HG03108 (cell line): Measurements from ENCODE around the gene IZUMO4.

Experiments
- ATAC-seq: cut with Tn5 transposase; IDR thresholded peaks from one replicate; pipeline ENCODE4 v1.9.1; 2021; ENCODE audit warnings: moderate library complexity; ENCODE audit not compliant: unreplicated experiment

Gene IZUMO4

DNA sequence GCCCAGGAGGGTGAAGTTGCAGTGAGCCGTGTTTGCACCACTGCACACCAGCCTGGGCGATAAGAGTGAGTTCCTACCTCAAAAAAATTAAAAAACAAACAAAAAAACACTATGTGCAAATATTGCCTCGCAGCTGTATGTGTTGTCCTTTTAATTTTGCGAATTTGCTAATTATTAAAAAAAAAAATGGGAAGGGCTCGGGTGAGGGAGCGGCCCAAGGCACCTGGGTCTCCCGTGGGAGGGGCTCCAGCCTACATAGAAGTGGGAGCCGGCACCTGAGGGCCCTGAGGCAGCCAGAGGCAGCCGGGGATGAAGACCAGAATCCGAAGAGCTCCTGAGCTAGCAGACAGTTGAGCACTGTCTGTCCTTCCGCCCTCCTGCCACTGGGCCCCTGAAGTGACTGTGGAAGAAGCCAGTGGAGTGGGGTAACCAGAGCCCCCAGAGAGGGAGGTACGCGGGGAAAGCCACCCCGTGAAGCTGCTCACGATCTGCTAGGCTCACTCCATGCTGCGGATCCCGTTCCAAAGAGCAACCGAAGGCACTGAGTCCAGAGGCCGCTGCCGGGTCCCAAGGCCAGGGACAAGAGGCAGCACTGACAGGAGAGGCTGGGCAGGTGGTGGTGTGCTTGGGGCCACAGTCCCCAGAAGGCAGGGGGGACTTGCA is 6.5 kb downstream of the IZUMO4 start:
- no peak for ATAC-seq

DNA sequence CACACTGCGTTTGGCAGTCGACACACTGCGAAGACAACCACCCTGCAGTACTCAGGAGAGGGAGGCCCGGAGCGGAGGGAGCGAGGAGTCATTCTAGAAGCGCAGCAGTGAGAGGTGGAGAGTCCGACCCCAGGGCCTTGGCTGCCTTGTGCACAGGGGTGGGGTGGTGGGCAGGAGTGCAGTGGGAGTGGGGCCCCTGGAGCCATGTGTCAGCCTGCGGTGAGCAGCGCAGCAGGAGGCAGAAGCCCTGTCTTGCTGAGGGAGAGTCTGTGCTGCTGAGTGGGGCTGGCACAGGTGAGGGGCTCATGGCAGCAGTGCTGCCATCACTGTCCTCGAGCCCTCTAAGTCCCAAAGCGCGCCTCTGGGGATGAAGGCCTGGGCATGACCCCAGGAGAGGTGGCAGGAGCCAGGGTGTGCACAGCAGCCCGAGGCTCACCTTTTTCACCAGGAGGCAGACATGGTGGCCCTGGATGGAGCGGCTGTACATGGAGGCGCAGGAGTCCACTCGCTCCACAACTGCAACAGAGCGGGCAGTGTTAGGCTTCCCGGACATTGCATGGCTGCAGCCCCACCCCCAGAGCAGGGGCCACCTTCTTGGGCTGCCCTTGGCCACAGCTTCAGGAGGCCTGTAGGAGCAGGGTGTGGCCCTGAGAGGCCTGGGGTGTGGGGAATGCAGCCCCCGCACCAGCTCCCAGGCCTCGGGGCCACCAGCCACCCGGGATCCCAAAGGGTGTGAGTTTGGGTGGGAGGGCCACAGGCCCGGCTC is 11.7 kb downstream of the IZUMO4 start:
- no peak for ATAC-seq

DNA sequence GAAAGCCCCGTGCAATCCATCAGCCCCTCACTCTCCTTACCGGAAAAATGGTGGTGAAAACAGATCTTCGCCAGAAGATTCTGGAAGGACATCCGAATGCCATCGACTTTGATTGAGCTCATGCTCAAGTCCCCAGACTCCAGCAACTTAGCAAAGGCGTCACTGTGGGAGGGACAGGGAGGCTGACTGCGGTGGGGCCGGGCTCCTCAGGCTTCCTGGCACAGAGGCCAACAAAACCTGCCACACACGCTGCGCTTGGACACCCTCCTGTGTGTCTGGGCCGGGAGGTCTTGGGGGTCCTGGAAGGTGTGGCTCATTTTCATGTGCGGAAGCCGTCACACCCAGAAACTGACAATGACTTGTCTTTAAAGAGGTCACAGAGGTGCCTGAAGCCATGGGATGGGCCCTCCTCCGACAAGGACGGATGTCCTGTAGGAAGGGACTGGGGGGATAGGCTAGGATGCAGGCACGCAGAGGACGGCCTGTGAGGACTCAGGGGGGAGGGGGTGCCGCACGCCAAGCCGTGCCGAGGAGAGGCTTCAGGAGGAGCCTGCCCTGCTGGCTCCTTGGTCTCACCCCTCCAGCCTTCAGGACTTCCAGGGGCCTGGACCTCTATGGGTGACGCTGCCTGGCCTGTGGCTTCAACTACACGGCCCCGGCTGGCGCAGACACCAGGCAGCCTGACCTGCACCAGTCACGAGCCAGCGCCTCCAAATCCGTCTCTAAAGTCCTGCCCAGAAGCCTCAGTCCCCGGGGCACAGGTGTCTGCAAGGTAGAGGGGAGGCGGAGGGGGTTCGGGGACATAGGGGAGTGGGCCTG is 12.5 kb downstream of the IZUMO4 start:
- ATAC-seq: no peak

DNA sequence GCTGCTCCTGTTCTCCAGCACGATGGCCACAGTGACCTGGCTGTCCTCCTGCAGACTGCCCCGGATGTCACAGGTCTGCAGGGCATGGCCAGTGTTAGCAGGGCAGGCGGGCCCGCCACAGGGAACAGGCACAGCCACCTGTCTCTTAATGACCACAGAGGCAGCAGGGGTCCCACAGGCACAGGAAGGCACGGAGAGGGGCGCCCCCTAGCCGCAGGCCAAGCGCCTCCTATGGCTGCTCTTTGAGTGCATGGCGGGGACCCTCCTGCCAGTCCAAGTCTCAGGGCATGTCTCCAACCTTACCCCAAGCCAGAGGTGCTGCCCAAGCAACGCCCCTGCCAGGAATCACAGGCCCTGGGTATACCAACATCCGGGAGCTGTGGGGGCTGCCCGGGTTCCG is 14.1 kb downstream of the IZUMO4 start:
- no peak for ATAC-seq

DNA sequence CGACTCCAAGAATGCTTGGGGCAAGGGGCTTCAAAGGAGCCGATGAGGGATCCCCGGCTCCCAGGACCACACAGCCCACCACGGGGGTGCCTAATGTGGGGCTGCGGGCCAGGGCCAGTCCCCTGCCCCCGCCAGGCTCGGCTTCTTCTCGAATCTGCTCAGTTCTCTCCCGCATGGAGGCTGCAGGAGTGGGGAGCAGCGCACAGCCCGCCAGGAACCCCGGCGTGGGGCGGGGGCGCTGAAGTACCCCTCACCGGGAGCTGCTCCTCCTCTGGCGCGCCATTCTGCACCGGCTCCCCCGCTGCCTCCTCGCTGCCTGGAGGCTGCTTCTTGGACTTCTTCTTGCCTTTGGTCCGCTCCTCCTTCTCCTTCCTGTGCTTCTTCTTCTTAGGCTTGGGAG is 14.7 kb downstream of the IZUMO4 start:
- ATAC-seq: no peak

DNA sequence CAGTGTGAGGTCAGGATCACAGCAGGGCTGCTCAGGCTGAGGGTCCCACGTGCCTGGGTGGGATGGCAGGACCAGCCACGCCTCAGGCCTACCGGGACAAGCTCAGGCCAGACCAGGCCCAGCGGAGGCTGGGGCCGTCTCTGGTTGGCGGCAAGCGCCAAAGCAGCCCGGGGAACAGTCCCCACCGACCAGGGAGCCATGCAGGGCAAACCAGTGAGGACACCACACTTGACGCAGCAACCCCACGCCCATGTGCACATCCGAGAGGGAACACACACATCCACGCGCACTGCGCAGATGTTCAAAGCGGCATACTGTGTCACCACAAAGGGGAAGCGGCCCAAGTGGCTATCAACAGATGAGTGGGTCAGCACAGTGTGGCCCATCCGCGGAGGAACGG is 15.2 kb downstream of the IZUMO4 start:
- ATAC-seq: no peak

DNA sequence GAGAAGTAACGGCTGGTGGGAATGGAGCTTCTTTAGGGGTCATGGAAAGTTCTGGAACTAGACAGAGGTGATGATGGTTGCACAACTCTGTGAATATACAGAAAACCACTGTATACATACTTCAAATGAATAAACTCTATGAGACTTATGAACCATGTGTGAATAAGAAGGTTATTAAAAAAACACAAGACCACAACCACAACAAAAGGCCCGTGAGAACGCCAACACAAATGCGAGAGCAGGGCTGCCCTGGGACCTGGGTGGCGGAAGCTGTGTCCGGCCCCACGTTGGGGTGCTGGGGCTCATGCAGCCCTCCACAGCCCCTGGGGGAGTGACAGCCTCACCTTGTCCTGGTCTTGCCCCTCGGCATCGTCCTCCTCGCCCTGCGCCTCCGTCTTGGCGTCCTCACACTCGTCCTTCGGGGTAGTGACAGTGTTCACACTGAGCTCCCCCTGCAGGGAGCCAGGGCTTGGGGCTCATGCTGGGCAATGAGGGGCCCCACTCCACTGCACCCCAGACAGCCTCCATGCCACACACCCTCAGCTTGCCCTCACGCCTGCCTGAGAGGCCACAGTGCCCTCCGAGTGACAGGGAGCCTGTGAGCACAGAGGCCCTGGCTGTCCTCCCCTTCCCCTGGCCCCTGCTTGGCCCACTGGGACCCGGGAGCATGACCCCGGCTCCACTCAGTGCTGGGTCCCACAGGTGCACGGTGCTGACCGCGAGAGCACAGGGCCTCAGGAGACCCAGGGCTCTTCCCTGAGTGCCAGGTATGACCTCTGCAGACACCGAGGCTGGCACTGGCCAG is 16.0 kb downstream of the IZUMO4 start:
- no peak for ATAC-seq

DNA sequence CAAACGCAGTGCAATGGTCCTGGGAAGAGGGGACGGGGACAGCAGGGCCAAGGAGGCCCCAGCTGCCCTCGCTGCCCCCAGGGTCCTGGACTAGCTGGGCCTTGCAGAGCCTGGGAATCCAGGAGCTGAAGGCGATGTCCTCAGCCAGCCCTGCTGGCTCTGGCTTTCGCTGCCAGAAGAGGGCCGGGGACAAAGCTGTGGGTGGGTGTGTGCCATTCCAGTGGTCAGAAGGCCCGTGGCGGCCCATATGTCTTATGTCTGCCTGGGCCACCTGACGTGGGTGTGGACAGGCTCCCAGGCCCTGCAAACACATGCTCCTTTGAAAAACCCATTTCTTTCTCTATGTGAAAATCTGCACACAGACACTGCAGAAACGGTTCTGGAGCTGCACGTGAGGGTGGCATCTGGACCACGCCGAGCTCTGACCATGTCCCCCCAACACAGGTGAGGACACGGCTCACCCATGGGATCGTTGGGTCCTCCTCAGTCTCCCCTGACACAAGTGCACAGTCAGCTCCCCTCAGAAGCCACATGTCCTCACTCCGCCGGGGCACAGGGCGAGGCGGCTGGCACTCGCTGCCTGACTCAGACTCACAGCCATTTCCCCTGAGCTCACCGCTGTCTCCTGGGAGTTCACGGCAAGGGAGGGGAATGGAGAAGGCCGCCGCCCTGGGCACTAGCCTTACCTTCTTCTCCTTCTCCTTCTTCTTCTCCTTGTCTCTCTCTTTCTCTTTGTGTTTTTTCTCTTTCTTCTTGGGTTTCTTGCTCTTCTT is 16.9 kb downstream of the IZUMO4 start:
- no peak for ATAC-seq

DNA sequence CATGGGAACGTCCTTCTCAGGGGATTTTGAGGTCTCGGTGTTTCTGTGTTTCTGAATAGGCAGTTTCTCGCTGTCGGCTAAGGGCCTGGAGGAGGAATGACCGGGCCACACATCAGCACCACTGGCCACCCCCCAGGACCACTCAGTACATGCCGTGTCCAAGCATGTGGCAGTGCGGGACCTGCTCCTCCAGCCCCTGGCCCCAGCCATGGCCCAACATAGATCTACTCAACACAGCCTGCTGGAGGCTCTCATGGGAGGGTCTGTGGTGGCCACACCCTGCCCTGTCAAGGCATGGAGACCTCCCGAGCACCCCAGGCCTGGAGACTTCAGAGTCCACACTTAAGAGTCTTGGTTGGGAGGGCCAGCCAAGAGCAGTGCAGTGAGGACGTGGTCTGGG is 17.5 kb downstream of the IZUMO4 start:
- ATAC-seq: no peak

DNA sequence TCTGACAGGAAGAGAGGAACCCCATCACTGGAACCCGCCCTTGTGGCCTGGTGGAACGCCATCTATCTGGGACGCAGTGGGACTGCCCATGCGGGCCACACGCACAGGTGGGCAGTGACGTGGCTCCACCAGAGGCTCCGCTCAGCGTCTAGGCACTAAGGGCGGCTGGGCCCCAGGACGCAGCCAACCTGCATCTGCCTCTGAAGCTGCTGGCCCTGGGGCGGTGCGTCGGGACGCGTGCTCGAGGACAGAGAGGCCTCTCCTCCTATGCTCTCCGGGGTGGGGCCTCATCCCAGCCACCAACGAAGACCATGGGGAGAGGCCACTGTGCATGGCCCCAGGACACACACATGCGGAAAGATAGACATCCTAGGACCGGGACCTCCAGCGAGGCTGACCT is 18.1 kb downstream of the IZUMO4 start:
- no peak for ATAC-seq

DNA sequence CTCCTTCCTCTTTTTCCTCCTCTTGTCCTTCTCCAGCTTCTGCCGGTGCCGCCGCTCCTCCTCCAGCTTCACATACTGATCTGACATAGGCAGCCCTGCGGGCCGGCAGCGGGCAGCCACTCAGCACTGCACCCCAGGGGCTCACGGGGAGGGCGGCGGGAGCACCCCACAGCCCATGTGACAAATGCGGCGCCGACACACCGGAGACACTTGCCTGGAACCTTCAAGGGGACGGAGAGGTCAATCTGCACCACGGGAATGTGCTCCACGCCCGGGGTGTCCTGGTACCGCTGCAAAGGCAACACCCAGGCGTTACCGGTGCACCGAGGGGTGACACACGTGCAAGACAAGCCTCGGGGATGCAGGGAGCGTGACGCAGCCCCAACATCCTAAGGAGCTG is 18.6 kb downstream of the IZUMO4 start:
- ATAC-seq: no peak

DNA sequence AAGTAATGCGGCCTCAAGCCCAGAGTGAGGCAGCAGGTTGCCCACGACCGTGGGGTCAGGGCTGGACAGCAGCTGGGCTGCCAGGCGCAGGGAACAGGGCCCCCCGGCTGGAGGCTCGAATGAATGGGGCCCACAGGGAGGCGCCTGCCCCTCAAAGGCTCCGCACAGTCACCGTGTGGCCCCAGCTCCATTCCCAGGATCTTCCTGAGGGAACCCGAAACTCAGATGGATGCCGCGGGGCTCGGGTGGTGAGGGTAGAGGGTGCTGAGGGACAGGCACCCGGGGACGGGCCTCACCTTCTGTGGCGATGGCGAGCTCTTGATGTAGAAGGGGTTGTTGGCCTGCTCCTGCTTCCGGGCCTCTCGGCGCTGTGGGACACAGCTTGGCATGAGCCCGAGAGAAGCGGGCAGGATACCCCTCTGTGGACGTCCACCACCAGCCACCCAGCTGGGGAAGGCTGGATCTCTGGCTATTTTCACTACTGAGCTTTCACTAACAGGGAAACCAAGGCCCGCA is 19.3 kb downstream of the IZUMO4 start:
- ATAC-seq: no peak

DNA sequence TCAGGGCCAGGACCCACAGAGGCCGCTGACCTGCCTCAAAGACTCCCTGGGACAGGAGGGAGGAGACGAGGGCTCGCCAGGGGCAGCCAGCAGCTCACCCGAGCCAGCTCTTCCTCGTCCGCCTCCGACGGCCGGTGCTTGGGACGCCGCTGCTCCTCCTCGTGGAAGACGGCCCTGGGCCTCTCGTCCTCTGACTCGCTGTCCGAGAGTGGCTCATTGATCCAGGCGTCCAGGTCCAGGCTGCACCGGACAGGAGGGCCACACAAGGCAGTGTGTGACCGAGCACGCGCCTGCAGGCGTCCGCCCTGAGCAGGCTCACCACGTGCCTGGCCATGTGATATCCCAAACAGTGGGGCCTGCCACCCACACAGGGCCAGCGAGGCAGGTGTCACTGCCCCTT is 19.8 kb downstream of the IZUMO4 start:
- no peak for ATAC-seq

DNA sequence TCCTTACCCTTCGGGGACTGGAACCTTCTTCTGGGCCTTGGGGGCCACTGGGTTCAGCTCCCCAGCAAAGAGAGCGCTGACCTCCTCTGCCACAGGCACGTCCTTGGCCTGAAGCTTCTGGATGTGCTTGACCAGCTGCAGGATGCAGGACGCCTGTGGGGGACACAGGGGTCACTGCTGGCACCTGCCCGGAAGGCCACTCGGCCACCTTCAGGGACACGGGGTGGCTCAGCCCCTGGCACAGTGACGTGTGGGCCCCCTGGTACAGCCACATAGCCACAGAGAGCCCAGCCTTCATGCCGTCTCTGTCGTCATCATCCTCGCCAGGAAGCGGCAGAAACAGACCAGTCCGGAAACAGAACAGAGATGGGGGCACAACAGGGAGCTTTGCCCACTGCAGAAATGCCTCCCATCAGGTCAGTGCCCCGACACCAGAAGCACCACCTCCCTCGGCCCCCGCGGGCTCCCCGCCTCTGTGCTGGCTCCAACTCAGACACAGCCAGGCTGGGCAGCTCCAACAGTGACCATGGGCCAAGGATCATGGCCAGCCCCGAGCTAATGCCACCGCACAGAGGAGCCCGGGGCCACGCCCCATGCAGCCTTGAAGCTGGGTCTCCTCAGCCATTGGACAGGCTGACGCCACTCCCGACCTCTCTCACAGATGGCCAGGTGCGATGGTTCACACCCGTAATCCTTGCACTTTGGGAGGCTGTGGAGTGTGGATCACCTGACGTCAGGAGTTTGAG is 20.7 kb downstream of the IZUMO4 start:
- ATAC-seq: no peak

DNA sequence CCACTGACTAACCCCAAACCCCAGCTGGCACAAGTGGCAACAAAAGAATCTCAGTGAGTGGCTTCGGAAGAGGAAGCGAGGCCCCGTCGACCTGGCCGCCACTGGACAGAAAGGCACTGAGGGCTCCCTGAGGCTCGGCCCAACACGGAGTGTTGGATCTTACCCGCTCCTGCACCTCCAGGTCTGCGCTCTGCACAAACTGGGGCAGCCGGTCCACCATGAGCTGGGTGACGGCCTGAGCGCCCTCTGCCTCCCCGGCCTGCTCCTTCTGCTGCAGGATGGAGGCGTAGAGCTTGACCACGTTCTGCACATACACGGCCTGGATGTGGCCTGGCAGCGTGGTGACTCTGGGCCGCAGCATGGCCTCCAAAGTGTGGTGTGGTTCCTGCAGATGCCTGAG is 21.7 kb downstream of the IZUMO4 start:
- no peak for ATAC-seq

DNA sequence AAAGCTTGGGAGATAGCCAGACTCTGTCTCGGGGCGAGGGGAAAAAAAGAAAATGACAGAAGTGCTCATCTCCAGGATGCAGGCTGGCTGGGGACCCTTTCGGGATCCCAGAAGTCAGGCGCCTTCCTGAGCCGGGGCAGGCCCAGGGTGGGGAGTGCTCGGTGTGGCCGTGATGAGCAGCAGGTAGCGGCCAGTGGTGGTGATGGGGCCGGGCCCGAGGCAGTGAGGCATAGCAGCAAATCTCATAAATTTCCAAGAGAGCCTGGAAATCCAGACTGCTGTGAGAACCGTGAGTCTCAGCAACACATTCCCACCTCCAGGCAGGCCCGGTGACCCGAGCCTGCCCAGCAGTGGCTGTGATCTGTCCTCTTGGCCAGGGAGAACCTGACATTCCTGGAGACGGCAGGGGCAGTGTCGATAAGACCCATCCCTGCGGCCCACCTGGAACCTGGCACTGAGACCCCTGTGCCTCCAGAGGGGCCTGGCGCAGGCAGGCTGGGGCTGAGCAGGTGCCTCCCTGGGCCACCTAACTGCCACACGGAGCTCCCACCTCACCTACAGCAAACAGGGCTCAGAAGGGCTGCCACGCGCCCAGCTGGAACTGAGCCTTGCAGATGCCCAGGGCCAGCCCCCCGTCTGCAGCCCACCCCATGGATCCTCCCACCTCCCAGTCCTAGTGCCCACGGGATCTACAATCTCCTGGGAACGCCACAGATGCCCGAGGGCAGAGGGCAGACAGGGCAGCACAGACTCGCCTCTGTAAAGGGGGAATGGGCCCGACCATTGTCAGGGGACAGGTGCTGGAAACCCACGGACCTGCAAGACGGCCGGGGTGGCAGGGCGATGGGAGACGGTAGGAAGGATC is 23.4 kb downstream of the IZUMO4 start:
- no peak for ATAC-seq

DNA sequence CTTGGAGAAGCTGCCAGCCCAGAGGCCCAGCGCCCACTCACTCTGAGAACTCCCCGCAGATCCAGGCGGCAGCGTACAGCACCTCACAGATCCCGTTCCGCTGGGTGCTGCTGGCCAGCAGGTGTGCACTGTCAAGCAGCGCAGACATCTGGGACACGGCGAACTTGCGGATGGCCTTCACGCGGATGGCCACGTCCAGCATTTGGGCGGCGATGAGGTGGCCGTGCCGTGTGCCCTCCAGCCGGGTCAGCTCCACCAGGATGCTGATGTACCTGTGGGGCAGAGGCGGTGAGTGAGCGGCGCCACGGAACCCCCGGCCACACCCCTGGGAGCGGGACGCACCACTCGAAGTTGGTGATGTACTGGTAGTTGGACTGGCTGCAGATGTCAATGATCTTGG is 24.1 kb downstream of the IZUMO4 start:
- ATAC-seq: no peak

DNA sequence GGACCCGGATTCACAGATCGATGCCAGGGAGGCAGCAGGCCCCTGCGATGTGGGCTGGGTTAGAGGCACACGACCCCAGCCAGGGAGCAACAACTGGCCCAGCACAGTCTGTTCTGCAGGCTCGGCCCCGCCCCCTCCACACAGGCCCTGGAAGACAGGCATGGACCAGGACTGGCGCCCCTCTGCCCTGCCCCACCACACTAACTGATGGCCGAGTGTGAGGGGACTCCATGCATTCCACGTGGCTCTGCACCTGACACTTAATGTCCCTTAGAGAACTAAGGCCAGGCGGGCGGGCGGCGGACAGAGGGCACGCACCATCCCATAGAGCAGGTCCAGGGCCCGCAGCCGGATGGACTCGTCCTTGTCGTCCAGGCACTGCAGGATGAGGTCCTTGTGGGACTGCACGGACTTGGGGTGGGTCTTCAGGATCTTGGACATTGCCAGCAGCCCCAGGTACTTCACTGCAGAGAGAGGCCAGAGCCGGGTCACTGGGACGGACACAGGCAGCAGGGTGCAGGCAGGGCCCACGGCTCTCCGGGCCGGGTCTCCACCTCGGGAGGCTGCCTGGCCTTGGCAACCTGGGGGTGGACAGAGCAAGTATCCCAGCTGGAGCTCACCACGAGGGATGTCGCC is 24.8 kb downstream of the IZUMO4 start:
- no peak for ATAC-seq
